ENCODE data around the gene OPA3. TPM values are rescaled to one million over a fixed set of nuclear protein-coding genes. Genes with fewer than 3 reads are reported as not detected.
A peak's percentile ranks its signal among the peaks of the same experiment; 100 is the strongest.

Gene OPA3
- total and polyA plus RNA-seq, 10 donors: 2.8 to 18.4 (median 16.0) TPM

DNA sequence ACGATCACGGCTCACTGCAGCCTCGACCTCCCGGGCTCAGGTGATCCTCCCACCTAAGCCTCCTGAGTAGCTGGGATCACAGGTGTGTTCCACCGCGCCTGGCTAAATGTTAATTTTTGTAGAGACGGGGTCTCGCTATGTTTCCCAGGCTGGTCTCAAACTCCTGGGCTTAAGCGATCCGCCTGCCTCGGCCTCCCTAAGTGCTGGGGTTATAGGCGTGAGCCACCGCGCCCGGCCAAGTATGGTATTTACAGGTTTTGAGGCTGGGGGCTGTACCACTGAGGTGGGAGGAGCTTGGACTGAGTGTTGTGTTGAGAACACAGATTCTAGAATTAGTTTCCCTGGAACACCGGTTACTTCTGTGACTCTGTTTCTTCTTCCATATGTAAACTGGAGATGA lies 86.8 kb downstream of the OPA3 start:
- Histone ChIP-seq H3K9me3 (no peaks in the 10 kb centered on the region), H3K27me3 (replicated peaks in 1 of 7) (peaks cover 0 to 75% (median 40%) of the 10 kb centered on the region in 7 donors), H3K36me3 (peaks cover 0 to 6% (median 0%) of the 10 kb centered on the region in 6 donors), H3K4me1 (peaks cover 24 to 82% (median 57%) of the 10 kb centered on the region in 6 donors), H3K4me3 (peak overlapping the region in 2 of 8 donors; percentile 68 to 71), H3K27ac (peak overlapping the region in 2 of 8 donors; percentile 54 to 60)
- intact Hi-C loops (cut with DNase I; ENCODE audit: low total_unique reads): no loop called here
- peak; percentile 78 for DNase-seq
- WGBS, 5 donors: 26 to 41% (median 31%) methylated on average over 16 of the region's 16 CpGs
- no peak for TF ChIP-seq POLR2AphosphoS5 (IDR thresholded peaks at IDR 0.05)
- no peak for TF ChIP-seq POLR2A (IDR thresholded peaks at IDR 0.05)
- TF ChIP-seq, protein P1, sequence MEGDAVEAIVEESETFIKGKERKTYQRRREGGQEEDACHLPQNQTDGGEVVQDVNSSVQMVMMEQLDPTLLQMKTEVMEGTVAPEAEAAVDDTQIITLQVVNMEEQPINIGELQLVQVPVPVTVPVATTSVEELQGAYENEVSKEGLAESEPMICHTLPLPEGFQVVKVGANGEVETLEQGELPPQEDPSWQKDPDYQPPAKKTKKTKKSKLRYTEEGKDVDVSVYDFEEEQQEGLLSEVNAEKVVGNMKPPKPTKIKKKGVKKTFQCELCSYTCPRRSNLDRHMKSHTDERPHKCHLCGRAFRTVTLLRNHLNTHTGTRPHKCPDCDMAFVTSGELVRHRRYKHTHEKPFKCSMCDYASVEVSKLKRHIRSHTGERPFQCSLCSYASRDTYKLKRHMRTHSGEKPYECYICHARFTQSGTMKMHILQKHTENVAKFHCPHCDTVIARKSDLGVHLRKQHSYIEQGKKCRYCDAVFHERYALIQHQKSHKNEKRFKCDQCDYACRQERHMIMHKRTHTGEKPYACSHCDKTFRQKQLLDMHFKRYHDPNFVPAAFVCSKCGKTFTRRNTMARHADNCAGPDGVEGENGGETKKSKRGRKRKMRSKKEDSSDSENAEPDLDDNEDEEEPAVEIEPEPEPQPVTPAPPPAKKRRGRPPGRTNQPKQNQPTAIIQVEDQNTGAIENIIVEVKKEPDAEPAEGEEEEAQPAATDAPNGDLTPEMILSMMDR (IDR thresholded peaks at IDR 0.05 in 8 of 11, conservative IDR thresholded peaks at IDR 0.05 in 3 of 11): no peak

DNA sequence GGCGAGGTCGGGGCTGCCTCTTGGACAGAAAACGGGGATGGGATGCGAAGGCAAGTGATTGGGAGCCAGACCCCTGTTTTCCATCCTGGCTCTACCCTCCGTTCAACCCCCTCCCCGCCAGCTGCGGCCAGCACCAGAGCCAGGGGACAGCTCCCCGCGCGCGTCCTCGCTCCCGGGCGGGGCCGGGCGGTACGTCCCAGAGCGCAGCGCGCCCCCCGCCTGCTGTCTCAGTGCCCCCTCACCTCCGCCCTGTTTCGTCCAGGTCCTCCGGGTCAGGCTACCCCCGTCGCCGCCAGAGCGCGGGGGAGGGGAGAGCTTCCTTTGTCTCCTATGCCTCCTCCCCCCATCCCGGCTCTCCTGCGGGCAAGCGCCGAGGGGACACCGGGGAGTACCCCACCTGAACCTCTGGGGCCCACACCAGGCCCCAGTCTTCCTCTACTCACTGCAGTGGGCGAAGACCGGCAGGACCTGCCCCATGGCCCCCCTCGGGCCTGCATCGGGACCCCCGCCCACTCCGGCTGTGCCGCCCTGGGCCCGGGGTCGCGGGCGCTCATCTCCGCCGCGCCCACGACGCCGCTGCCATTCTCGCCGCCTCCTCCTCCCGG lies 88.2 kb downstream of the OPA3 start:
- Histone ChIP-seq H3K27me3 (replicated peaks in 1 of 7) (peaks cover 0 to 85% (median 43%) of the 10 kb centered on the region in 7 donors), H3K9me3 (no peaks in the 10 kb centered on the region), H3K36me3 (peaks cover 0 to 6% (median 0%) of the 10 kb centered on the region in 6 donors), H3K4me3 (peak overlapping the region; percentile 50 to 83 (median 68)), H3K4me1 (peaks cover 31 to 89% (median 62%) of the 10 kb centered on the region in 6 donors), H3K27ac (peak overlapping the region in 3 of 8 donors; percentile 53 to 83 (median 72))
- intact Hi-C loops (cut with DNase I; ENCODE audit: low total_unique reads): no loop called here
- no peak for TF ChIP-seq POLR2A (IDR thresholded peaks at IDR 0.05)
- TF ChIP-seq, protein P1 (IDR thresholded peaks at IDR 0.05 in 8 of 11, conservative IDR thresholded peaks at IDR 0.05 in 3 of 11): no peak
- TF ChIP-seq POLR2AphosphoS5 (IDR thresholded peaks at IDR 0.05): peak in 1 of 3 donors; percentile 39
- DNase-seq: peak; percentile 91
- 0 to 2% (median 1%) methylated on average over 24 to 54 of the region's 54 CpGs for WGBS, 5 donors

DNA sequence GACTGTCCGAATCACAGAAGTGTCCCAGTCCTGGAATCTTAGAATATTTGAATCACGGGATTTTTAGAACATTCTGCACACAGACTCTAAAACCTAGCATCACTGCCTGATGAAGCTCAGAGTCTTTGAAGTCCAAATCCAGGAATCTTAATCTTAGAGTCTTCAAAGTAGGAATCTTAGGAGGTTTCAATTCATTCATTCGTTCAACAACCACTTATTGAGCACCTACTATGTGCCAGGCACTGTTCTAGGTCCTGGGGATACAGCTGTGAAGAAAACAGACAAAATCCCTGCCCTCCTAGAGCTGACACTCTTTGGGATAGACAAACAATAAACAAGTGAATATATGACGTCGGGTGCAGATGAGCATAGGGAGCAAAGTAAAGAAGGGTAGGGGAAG lies 89.4 kb downstream of the OPA3 start:
- 79 to 90% (median 87%) methylated on average over 5 of the region's 5 CpGs for WGBS, 5 donors

More for the DNA sequence above, 89.4 kb downstream of the OPA3 start:
- H3K4me1 ChIP-seq: peaks cover 31 to 76% (median 59%) of the 10 kb centered on the region in 6 donors
- TF ChIP-seq POLR2A (IDR thresholded peaks at IDR 0.05) (no peak), POLR2AphosphoS5 (IDR thresholded peaks at IDR 0.05) (no peak)
- TF ChIP-seq, protein P1 (IDR thresholded peaks at IDR 0.05 in 8 of 11, conservative IDR thresholded peaks at IDR 0.05 in 3 of 11): no peak
- H3K27ac ChIP-seq: no peak overlapping the region
- no peaks in the 10 kb centered on the region for H3K9me3 ChIP-seq
- DNase-seq: no peak
- H3K36me3 ChIP-seq: peaks cover 0 to 6% (median 0%) of the 10 kb centered on the region in 6 donors
- peaks cover 0 to 81% (median 43%) of the 10 kb centered on the region in 7 donors for H3K27me3 ChIP-seq (replicated peaks in 1 of 7)
- intact Hi-C loops (cut with DNase I; ENCODE audit: low total_unique reads): no loop called here
- no peak overlapping the region for H3K4me3 ChIP-seq

Data from spleen (tissue), 11 donors.